Gastroesophageal sphincter (tissue), 3 donors: ENCODE results near the gene REEP1.

Experiments used
- CTCF ChIP-seq, 4 experiments: fragments of 200-600 bp in 2 of 4; fragments of 450-650 bp in 2 of 4; sonication (generic) in 1 of 4; IDR thresholded peaks; one replicate each; pipeline ENCODE4 v1.5.1; 2017 to 2019; ENCODE audit warnings: antibody characterized with exemption in 4 of 4, mild to moderate bottlenecking in 2 of 4, moderate library complexity in 2 of 4
- POLR2A ChIP-seq, 2 donors: fragments of 450-650 bp; IDR thresholded peaks; one replicate each; pipeline ENCODE4 v1.6.1; 2017; ENCODE audit warnings: antibody characterized with exemption in 2 of 2, mild to moderate bottlenecking in 2 of 2, moderate library complexity in 1 of 2
- POLR2AphosphoS5 ChIP-seq: sonication (generic); formaldehyde crosslinking; IDR thresholded peaks from one replicate; pipeline ENCODE4 v1.6.1; 2017; ENCODE audit warnings: antibody characterized with exemption

GRCh38 chr2:86229221-86229620 is 108.2 kb downstream of the REEP1 start:
- TF ChIP-seq CTCF (IDR thresholded peaks at IDR 0.05), result no peak
- no peak for TF ChIP-seq POLR2A (IDR thresholded peaks at IDR 0.05)
- no peak for TF ChIP-seq POLR2AphosphoS5
